ENCODE results near the gene RNU4-1. TPM values are rescaled to one million over a fixed set of nuclear protein-coding genes. Genes with fewer than 3 reads are reported as not detected.

RNU4-1 gene
- polyA plus RNA-seq, 3 donors from 2014 or later: not detected

GRCh38 chr12:120278137-120279069 lies 14.6 kb downstream of the RNU4-1 start:
- Mint-ChIP-seq H3K36me3 (no peaks in the 10 kb centered on the region), H3K4me1 (no peaks in the 10 kb centered on the region), H3K9me3 (no peaks in the 10 kb centered on the region), H3K4me3 (no peak overlapping the region), H3K27me3 (ENCODE audit: low read depth in 3 of 3) (peaks cover 0 to 3% (median 2%) of the 10 kb centered on the region in 3 donors), H3K27ac (no peak overlapping the region)
- no peak for DNase-seq

- no peaks in the 10 kb centered on the region for H3K36me3 Mint-ChIP-seq
- no peak overlapping the region for H3K27ac Mint-ChIP-seq
Observed at GRCh38 chr12:120276734-120277133, 16.3 kb downstream of the RNU4-1 start.

GRCh38 chr12:120267736-120268135 lies 25.3 kb downstream of the RNU4-1 start:
- Mint-ChIP-seq H3K27me3 (ENCODE audit: low read depth in 3 of 3) (peaks cover 0 to 17% (median 5%) of the 10 kb centered on the region in 3 donors), H3K9me3 (no peaks in the 10 kb centered on the region), H3K27ac (no peak overlapping the region), H3K36me3 (peaks cover under 1 to 10% (median 5%) of the 10 kb centered on the region in 3 donors), H3K4me3 (no peak overlapping the region), H3K4me1 (peaks cover 18 to 20% of the 10 kb centered on the region in 2 donors)
- no peak for DNase-seq

More at GRCh38 chr12:120276734-120277133, 16.3 kb downstream of the RNU4-1 start:
- H3K4me1 Mint-ChIP-seq: no peaks in the 10 kb centered on the region
- H3K9me3 Mint-ChIP-seq: no peaks in the 10 kb centered on the region
- DNase-seq: no peak
- H3K27me3 Mint-ChIP-seq (ENCODE audit: low read depth in 3 of 3): peaks cover 0 to 3% (median 2%) of the 10 kb centered on the region in 3 donors
- H3K4me3 Mint-ChIP-seq: no peak overlapping the region

- Mint-ChIP-seq H3K27ac (peak overlapping the region in 5 of 6 donors; percentile 60 to 90 (median 72)), H3K4me3 (peak overlapping the region; percentile 78 to 87 (median 82)), H3K4me1 (peaks cover 32 to 34% of the 10 kb centered on the region in 2 donors), H3K27me3 (ENCODE audit: low read depth in 3 of 3) (peaks cover 0 to 21% (median 7%) of the 10 kb centered on the region in 3 donors), H3K9me3 (no peaks in the 10 kb centered on the region), H3K36me3 (peaks cover 5 to 14% (median 10%) of the 10 kb centered on the region in 3 donors)
- DNase-seq: no peak
Observed at GRCh38 chr12:120266180-120266870, 26.7 kb downstream of the RNU4-1 start.

GRCh38 chr12:120265473-120266179 lies 27.4 kb downstream of the RNU4-1 start, which contains the start of gene PXN:
PXN (minus strand) TSS chr12:120265730; CDS start chr12:120265629, 101 bp downstream.
- peaks cover 5 to 14% (median 10%) of the 10 kb centered on the region in 3 donors for H3K36me3 Mint-ChIP-seq
- H3K9me3 Mint-ChIP-seq: no peaks in the 10 kb centered on the region
- peaks cover 39 to 41% of the 10 kb centered on the region in 2 donors for H3K4me1 Mint-ChIP-seq
- peak; percentile 91 to 93 (median 92) for DNase-seq
- peak within 1 kb of the TSS; percentile 88 to 97 (median 93) for H3K4me3 Mint-ChIP-seq
- H3K27me3 Mint-ChIP-seq (ENCODE audit: low read depth in 3 of 3): peaks cover 0 to 21% (median 7%) of the 10 kb centered on the region in 3 donors
- peak within 1 kb of the TSS; percentile 91 to 99 (median 96) for H3K27ac Mint-ChIP-seq

GRCh38 chr12:120264904-120265472 lies 28.0 kb downstream of the RNU4-1 start:
- peaks cover 0 to 22% (median 7%) of the 10 kb centered on the region in 3 donors for H3K27me3 Mint-ChIP-seq (ENCODE audit: low read depth in 3 of 3)
- H3K27ac Mint-ChIP-seq: peak overlapping the region; percentile 91 to 99 (median 96)
- H3K36me3 Mint-ChIP-seq: peaks cover 5 to 19% (median 14%) of the 10 kb centered on the region in 3 donors
- no peaks in the 10 kb centered on the region for H3K9me3 Mint-ChIP-seq
- peak overlapping the region; percentile 88 to 97 (median 93) for H3K4me3 Mint-ChIP-seq
- peaks cover 46 to 47% of the 10 kb centered on the region in 2 donors for H3K4me1 Mint-ChIP-seq
- peak in 1 of 3 donors; percentile 33 for DNase-seq

GRCh38 chr12:120264086-120264903 lies 28.7 kb downstream of the RNU4-1 start:
- Mint-ChIP-seq H3K27ac (peak overlapping the region; percentile 91 to 99 (median 96)), H3K9me3 (no peaks in the 10 kb centered on the region), H3K36me3 (peaks cover 5 to 19% (median 17%) of the 10 kb centered on the region in 3 donors), H3K4me3 (peak overlapping the region; percentile 88 to 97 (median 93)), H3K4me1 (peaks cover 52 to 54% of the 10 kb centered on the region in 2 donors), H3K27me3 (ENCODE audit: low read depth in 3 of 3) (peaks cover 0 to 22% (median 7%) of the 10 kb centered on the region in 3 donors)
- DNase-seq: no peak

GRCh38 chr12:120263748-120264085 lies 29.3 kb downstream of the RNU4-1 start:
- DNase-seq: no peak
- no peaks in the 10 kb centered on the region for H3K9me3 Mint-ChIP-seq
- H3K27ac Mint-ChIP-seq: peak overlapping the region; percentile 91 to 99 (median 96)
- peak overlapping the region; percentile 88 to 97 (median 93) for H3K4me3 Mint-ChIP-seq
- H3K36me3 Mint-ChIP-seq: peaks cover 5 to 19% (median 17%) of the 10 kb centered on the region in 3 donors
- peaks cover 0 to 22% (median 7%) of the 10 kb centered on the region in 3 donors for H3K27me3 Mint-ChIP-seq (ENCODE audit: low read depth in 3 of 3)
- H3K4me1 Mint-ChIP-seq: peaks cover 58 to 60% of the 10 kb centered on the region in 2 donors

- Mint-ChIP-seq H3K9me3 (no peaks in the 10 kb centered on the region), H3K4me1 (peaks cover 64 to 66% of the 10 kb centered on the region in 2 donors), H3K36me3 (peaks cover 5 to 25% (median 17%) of the 10 kb centered on the region in 3 donors), H3K4me3 (peak overlapping the region; percentile 88 to 97 (median 93)), H3K27me3 (ENCODE audit: low read depth in 3 of 3) (peaks cover 0 to 22% (median 9%) of the 10 kb centered on the region in 3 donors), H3K27ac (peak overlapping the region; percentile 91 to 99 (median 96))
- no peak for DNase-seq
Observed at GRCh38 chr12:120262852-120263747, 29.9 kb downstream of the RNU4-1 start.

GRCh38 chr12:120261951-120262851 lies 30.8 kb downstream of the RNU4-1 start:
- H3K4me3 Mint-ChIP-seq: peak overlapping the region; percentile 88 to 97 (median 93)
- H3K9me3 Mint-ChIP-seq: no peaks in the 10 kb centered on the region
- peak; percentile 59 to 68 (median 65) for DNase-seq
- H3K36me3 Mint-ChIP-seq: peaks cover 5 to 26% (median 17%) of the 10 kb centered on the region in 3 donors
- peak overlapping the region; percentile 91 to 99 (median 96) for H3K27ac Mint-ChIP-seq
- peaks cover 73 to 75% of the 10 kb centered on the region in 2 donors for H3K4me1 Mint-ChIP-seq
- H3K27me3 Mint-ChIP-seq (ENCODE audit: low read depth in 3 of 3): peaks cover under 1 to 20% (median 9%) of the 10 kb centered on the region in 3 donors
